Stimulated activated CD8-positive, alpha-beta memory T cell treated with anti-CD3 and anti-CD28 coated beads, Interleukin-15, amount 100 ng/mL, for 1 hour (primary cell): ENCODE measurements around the gene RCBTB1.
A peak's percentile ranks its signal among the peaks of the same experiment; 100 is the strongest.
"Not testable (repeated sequence)": the region's sequence is repeated elsewhere in the genome, so short reads cannot be mapped to it uniquely, and the experiment has no call there.

Experiments used
- DNase-seq: peaks from one replicate; pipeline ENCODE4 v3.0.0-alpha.2; 2020; ENCODE audit warnings: low read depth

The RCBTB1 gene

GRCh38 chr13:49585220-49586157, at the start of gene RCBTB1:
RCBTB1 (minus strand) TSS chr13:49585558; CDS start chr13:49567279, 18,279 bp downstream.
- peak; percentile 27 for DNase-seq

GRCh38 chr13:49633710-49634109, 48.4 kb upstream of the RCBTB1 start:
- no peak for DNase-seq

GRCh38 chr13:49632156-49632555, 46.8 kb upstream of the RCBTB1 start:
- no peak for DNase-seq

GRCh38 chr13:49630580-49630979, 45.2 kb upstream of the RCBTB1 start:
- DNase-seq, result no peak

- no peak for DNase-seq
Measured at GRCh38 chr13:49629947-49630346, 44.6 kb upstream of the RCBTB1 start.

GRCh38 chr13:49629196-49629938, 44.0 kb upstream of the RCBTB1 start:
- DNase-seq, result no peak

GRCh38 chr13:49627831-49628652, 42.7 kb upstream of the RCBTB1 start, which contains the start of gene ARL11:
ARL11 (plus strand) TSS chr13:49628507; CDS start chr13:49630448, 1,941 bp downstream.
- no peak for DNase-seq

- DNase-seq, result no peak
Measured at GRCh38 chr13:49625392-49626079, 40.2 kb upstream of the RCBTB1 start.

- DNase-seq, result no peak
Measured at GRCh38 chr13:49624229-49624628, 38.9 kb upstream of the RCBTB1 start.

GRCh38 chr13:49622174-49622946, 37.0 kb upstream of the RCBTB1 start:
- DNase-seq, result no peak

GRCh38 chr13:49620170-49620621, 34.8 kb upstream of the RCBTB1 start:
- no peak for DNase-seq

- no peak for DNase-seq
Measured at GRCh38 chr13:49616676-49617065, 31.3 kb upstream of the RCBTB1 start.

GRCh38 chr13:49615836-49616675, 30.7 kb upstream of the RCBTB1 start:
- DNase-seq, result no peak

GRCh38 chr13:49612042-49612441, 26.7 kb upstream of the RCBTB1 start:
- not testable (repeated sequence) for DNase-seq

- DNase-seq, result no peak
Measured at GRCh38 chr13:49610176-49610575, 24.8 kb upstream of the RCBTB1 start.

GRCh38 chr13:49608651-49609331, 23.4 kb upstream of the RCBTB1 start:
- no peak for DNase-seq

GRCh38 chr13:49607761-49608160, 22.4 kb upstream of the RCBTB1 start:
- DNase-seq, result no peak

- DNase-seq, result peak; percentile 54
Measured at GRCh38 chr13:49606747-49607648, 21.6 kb upstream of the RCBTB1 start.
